HepG2 (cell line): ENCODE results near the gene PSENEN. TPM values are rescaled to one million over a fixed set of nuclear protein-coding genes. Genes with fewer than 3 reads are reported as not detected.

Experiments used
- CCDC6 ChIP-seq: sonication (generic); formaldehyde crosslinking; IDR thresholded peaks from 2 replicates; pipeline ENCODE4 v1.8.1; 2022; ENCODE audit warnings: mild to moderate bottlenecking, missing genetic modification reagents, moderate library complexity
- CHD4 ChIP-seq: fragments of 200-600 bp; sonication (generic); IDR thresholded peaks from 2 replicates; pipeline ENCODE4 v1.7.0; 2017; ENCODE audit warnings: mild to moderate bottlenecking, low read length, borderline replicate concordance
- ELF3 ChIP-seq: IDR thresholded peaks from 2 replicates; pipeline ENCODE4 v1.6.1; 2016; ENCODE audit warnings: missing genetic modification reagents, missing compliant biosample characterization
- FOXC1 ChIP-seq: sonication (generic); formaldehyde crosslinking; IDR thresholded peaks from 2 replicates; pipeline ENCODE4 v1.8.0; 2022; ENCODE audit warnings: mild to moderate bottlenecking, missing genetic modification reagents, borderline replicate concordance
- FOXP1 ChIP-seq, 2 experiments: fragments of 450-650 bp in 1 of 2; IDR thresholded peaks; 2 replicates each; pipeline ENCODE4 v1.6.1; 2017 to 2018; ENCODE audit warnings: antibody characterized with exemption in 1 of 2
- HCFC1 ChIP-seq: fragments of 150-350 bp; IDR thresholded peaks from 2 replicates; pipeline ENCODE4 v1.6.1; 2014; ENCODE audit warnings: low read depth, low read length
- HNF1A ChIP-seq, 2 experiments: sonication (generic) in 1 of 2; formaldehyde crosslinking in 1 of 2; IDR thresholded peaks; 2 replicates each; pipeline versions ENCODE4 v1.4.0 to v1.6.1; 2016 to 2020; ENCODE audit warnings: borderline replicate concordance in 1 of 2, low read depth in 1 of 2, mild to moderate bottlenecking in 1 of 2, missing genetic modification reagents in 1 of 2
- HNRNPH1 ChIP-seq: fragments of 200-400 bp; formaldehyde crosslinking; optimal IDR thresholded peaks from 2 replicates; pipeline ENCODE3; 2017; ENCODE audit warnings: mild to moderate bottlenecking, low read depth, low read length
- JDP2 ChIP-seq: sonication (generic); formaldehyde crosslinking; IDR thresholded peaks from 2 replicates; pipeline ENCODE4 v1.8.1; 2022; ENCODE audit warnings: missing genetic modification reagents, borderline replicate concordance
- KDM6A ChIP-seq: IDR thresholded peaks from 2 replicates; pipeline ENCODE4 v1.6.1; 2016; ENCODE audit warnings: low read depth
- MEF2D ChIP-seq: sonication (generic); formaldehyde crosslinking; IDR thresholded peaks from 2 replicates; pipeline ENCODE4 v1.5.1; 2020; ENCODE audit warnings: mild to moderate bottlenecking, missing genetic modification reagents
- RAD21 ChIP-seq: fragments of 450-650 bp; formaldehyde crosslinking; IDR thresholded peaks from 2 replicates; pipeline ENCODE4 v1.5.0; 2020; ENCODE audit warnings: mild to moderate bottlenecking
- RFX5 ChIP-seq: IDR thresholded peaks from 2 replicates; pipeline ENCODE4 v1.6.1; 2011; ENCODE audit warnings: low read depth, low read length, improper control_type of control experiment
- SAP130 ChIP-seq: IDR thresholded peaks from 2 replicates; pipeline ENCODE4 v1.6.1; 2016; ENCODE audit warnings: low read depth
- SATB2 ChIP-seq: sonication (generic); formaldehyde crosslinking; IDR thresholded peaks from 2 replicates; pipeline ENCODE4 v1.5.0; 2020; ENCODE audit warnings: missing genetic modification reagents
- SRF ChIP-seq: IDR thresholded peaks from 2 replicates; pipeline ENCODE4 v1.6.1; 2011; ENCODE audit warnings: mild to moderate bottlenecking, low read depth, low read length, moderate library complexity
- SRY ChIP-seq: sonication (generic); formaldehyde crosslinking; IDR thresholded peaks from 2 replicates; pipeline ENCODE4 v1.8.0; 2022; ENCODE audit warnings: mild to moderate bottlenecking, missing genetic modification reagents
- SUZ12 ChIP-seq: fragments of 150-350 bp; IDR thresholded peaks from 2 replicates; pipeline ENCODE4 v1.6.1; 2014; ENCODE audit warnings: low read depth, low read length
- THYN1 ChIP-seq: sonication (generic); formaldehyde crosslinking; IDR thresholded peaks from 2 replicates; pipeline ENCODE4 v1.8.1; 2023; ENCODE audit warnings: low read depth, mild to moderate bottlenecking, moderate library complexity, missing genetic modification reagents, borderline replicate concordance
- ZBTB38 ChIP-seq: sonication (generic); formaldehyde crosslinking; IDR thresholded peaks from 2 replicates; pipeline ENCODE4 v1.5.1; 2020; ENCODE audit warnings: mild to moderate bottlenecking, missing genetic modification reagents
- ZFAT ChIP-seq: sonication (generic); formaldehyde crosslinking; conservative IDR thresholded peaks from 2 replicates; pipeline ENCODE4 v1.8.1; 2023; ENCODE audit warnings: missing genetic modification reagents, inconsistent platforms
- ZNF296 ChIP-seq: sonication (generic); formaldehyde crosslinking; conservative IDR thresholded peaks from 2 replicates; pipeline ENCODE4 v1.5.0; 2020; ENCODE audit warnings: mild to moderate bottlenecking, missing genetic modification reagents
- ZNF331 ChIP-seq: sonication (generic); formaldehyde crosslinking; IDR thresholded peaks from 2 replicates; pipeline ENCODE4 v1.4.0; 2020; ENCODE audit warnings: missing genetic modification reagents
- ZNF550 ChIP-seq: sonication (generic); formaldehyde crosslinking; IDR thresholded peaks from 2 replicates; pipeline ENCODE4 v1.4.0; 2020; ENCODE audit warnings: mild to moderate bottlenecking, missing genetic modification reagents, borderline replicate concordance
- ZNF781 ChIP-seq: sonication (generic); formaldehyde crosslinking; IDR thresholded peaks from 2 replicates; pipeline ENCODE4 v1.5.1; 2020; ENCODE audit warnings: borderline replicate concordance, mild to moderate bottlenecking, missing genetic modification reagents; ENCODE audit errors: not compliant biosample characterization
- polyA plus RNA-seq, 8 experiments: library from polyadenylated mRNA; depleted of rRNA in 3 of 8; stranded (reverse) in 7 of 8; unstranded in 1 of 8; fragments of >200 nt; fragmentation: Illumina TruSeq in 4 of 8; extraction: Trizol in 4 of 8; gene quantifications; 2 replicates each; pipeline versions ENCODE4 v1.2.1 to v1.2.3, GENCODE V29; 2011 to 2016; ENCODE audit warnings: low read depth in 4 of 8, missing spikeins in 1 of 8, mixed read lengths in 1 of 8; ENCODE audit not compliant: insufficient read depth in 1 of 8
- total RNA-seq, 5 experiments: library from RNA; depleted of rRNA; stranded (reverse); fragments of >200 nt; fragmentation: Illumina TruSeq; extraction: Trizol; gene quantifications; 2 replicates each; pipeline ENCODE4 v1.2.3, GENCODE V29; 2016; ENCODE audit warnings: low read depth in 1 of 5
- TF ChIP-seq, protein P1 (sequence below): sonication (generic); formaldehyde crosslinking; IDR thresholded peaks from 2 replicates; pipeline ENCODE4 v1.5.0; 2020; ENCODE audit warnings: missing genetic modification reagents, mild to moderate bottlenecking, borderline replicate concordance

The PSENEN gene
- total and polyA plus RNA-seq, 2 of the 13 experiments (the other 11 are each of a cell fraction or from before 2014, with no cell fraction given) = 16.9 to 34.2 TPM

DNA sequence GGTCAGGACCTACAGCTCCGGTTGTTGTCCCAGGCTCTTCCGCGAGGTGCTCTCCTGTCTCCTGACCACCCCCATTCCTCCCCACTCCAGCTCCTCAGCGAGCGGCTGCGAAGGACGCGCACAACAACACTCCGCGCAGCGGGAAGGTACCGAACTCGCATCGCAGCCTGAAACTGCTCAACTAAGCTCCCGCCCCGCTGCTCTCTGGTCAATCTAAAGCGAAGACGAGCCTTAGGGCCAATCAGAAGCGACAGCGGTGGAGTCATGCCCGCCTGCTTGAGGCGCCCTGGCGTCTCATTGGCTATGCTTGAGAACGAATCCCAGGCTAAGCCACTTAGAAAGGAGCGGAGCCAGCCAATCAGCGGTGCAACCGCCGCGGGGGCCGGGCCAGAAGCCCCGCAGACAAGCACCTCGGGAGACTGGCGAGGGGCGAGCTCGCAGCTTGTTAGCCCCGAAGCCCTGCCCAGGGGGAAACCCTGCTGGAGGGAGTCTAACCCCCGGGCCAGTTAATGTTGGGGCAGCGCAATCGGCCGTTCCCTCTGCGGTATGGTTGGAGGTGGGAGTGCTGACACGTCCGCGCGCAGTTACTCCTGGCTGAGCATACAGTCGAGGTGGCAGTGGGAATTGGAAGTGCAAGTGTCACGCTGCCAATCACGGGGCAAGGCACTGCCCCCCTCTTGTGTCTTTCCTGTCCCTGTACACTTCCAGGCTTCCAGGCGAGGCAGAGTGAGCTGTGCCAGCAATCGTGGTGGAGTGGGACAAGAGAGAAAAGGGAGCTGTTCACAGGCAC, 43.0 kb upstream of the PSENEN start (continued):
- TF ChIP-seq RAD21 = no peak
- no peak for TF ChIP-seq HNF1A (IDR thresholded peaks at IDR 0.05; ENCODE audit: low read depth)
- TF ChIP-seq HNF1A (CRISPR knock-in tag; IDR thresholded peaks at IDR 0.05; ENCODE audit: borderline replicate concordance) = no peak
- TF ChIP-seq ZNF550 (CRISPR knock-in tag) = no peak
- no peak for TF ChIP-seq SATB2 (CRISPR knock-in tag)
- peak; percentile 61; the same call in 1 of the 2 replicates for TF ChIP-seq SRY (CRISPR knock-in tag)
- TF ChIP-seq SAP130 (CRISPR knock-in tag) = peak; percentile 77
- TF ChIP-seq SUZ12 = no peak
- peak; percentile 11; the same call in 1 of the 2 replicates for TF ChIP-seq RFX5
- TF ChIP-seq ZNF331 = no peak
- no peak for TF ChIP-seq CCDC6 (CRISPR knock-in tag)
- no peak for TF ChIP-seq THYN1 (CRISPR knock-in tag)
- TF ChIP-seq HCFC1 = no peak
- no peak for TF ChIP-seq HNRNPH1
- no peak for TF ChIP-seq ELF3 (CRISPR knock-in tag)
- no peak for TF ChIP-seq KDM6A
- TF ChIP-seq, protein P1, sequence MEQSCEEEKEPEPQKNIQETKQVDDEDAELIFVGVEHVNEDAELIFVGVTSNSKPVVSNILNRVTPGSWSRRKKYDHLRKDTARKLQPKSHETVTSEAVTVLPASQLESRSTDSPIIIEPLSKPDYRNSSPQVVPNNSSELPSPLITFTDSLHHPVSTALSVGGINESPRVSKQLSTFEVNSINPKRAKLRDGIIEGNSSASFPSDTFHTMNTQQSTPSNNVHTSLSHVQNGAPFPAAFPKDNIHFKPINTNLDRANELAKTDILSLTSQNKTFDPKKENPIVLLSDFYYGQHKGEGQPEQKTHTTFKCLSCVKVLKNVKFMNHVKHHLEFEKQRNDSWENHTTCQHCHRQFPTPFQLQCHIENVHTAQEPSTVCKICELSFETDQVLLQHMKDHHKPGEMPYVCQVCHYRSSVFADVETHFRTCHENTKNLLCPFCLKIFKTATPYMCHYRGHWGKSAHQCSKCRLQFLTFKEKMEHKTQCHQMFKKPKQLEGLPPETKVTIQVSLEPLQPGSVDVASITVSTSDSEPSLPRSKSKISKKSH (CRISPR knock-in tag) = no peak
- no peak for TF ChIP-seq ZNF296
- no peak for TF ChIP-seq FOXP1 (IDR thresholded peaks at IDR 0.05)
- TF ChIP-seq FOXP1 (CRISPR knock-in tag; IDR thresholded peaks at IDR 0.05) = no peak
- TF ChIP-seq ZNF781 (CRISPR knock-in tag) = no peak
- no peak; the same call in 1 of the 2 replicates for TF ChIP-seq FOXC1 (CRISPR knock-in tag)
- TF ChIP-seq MEF2D = 0 out of 2 replicates have a peak, but pooled peaks have one; percentile 1
- TF ChIP-seq SRF = no peak
- no peak for TF ChIP-seq CHD4
- no peak for TF ChIP-seq ZFAT (CRISPR knock-in tag)
- TF ChIP-seq ZBTB38 = no peak
- no peak for TF ChIP-seq JDP2 (CRISPR knock-in tag)
